ENCODE results near the gene COLEC11.
A peak's percentile ranks its signal among the peaks of the same experiment; 100 is the strongest.
"Not testable (repeated sequence)": the region's sequence is repeated elsewhere in the genome, so short reads cannot be mapped to it uniquely, and the experiment has no call there.

The COLEC11 gene

DNA sequence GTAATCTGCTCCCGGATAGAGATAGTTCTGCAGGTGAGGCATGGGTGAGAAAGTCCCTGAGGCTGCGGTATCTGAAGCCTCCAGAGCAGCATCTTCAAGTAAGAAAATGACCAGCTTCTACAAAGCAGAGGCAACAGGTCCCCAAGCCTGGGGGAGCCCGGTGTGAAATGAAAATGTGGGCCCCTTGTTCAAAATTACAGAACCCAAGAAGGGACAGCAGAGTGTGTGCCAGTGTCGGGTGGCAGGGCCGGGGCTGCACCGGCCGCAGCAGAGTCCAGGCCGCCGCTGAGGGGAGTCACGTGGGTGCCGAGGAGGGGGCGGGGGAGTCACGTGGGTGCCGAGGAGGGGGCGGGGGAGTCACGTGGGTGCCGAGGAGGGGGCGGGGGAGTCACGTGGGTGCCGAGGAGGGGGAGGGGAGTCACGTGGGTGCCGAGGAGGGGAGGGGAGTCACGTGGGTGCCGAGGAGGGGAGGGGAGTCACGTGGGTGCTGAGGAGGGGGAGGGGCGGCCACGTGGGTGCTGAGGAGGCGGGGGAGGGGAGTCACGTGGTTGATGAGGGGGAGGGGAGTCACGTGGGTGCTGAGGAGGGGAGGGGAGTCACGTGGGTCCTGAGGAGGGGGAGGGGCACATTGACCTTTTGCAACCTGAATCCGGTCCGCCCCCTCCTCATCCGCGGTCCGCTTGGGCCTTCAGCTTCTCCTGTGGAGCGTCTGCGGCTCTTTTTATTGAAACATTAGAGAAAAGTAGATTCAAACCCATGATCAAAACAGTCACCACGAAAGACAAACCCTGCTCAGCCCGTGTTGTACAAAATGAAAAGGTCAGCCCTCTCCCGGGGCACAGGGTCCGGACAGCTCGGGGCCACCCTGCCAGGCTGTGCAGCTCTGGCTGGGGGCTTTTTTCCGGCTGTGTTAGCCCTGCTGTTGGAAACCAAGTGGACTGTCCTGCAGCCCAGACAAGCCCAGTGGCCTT lies 10.4 kb downstream of the COLEC11 start:
- peak in 1 of 2 donors; percentile 11 for DNase-seq (ENCODE audit: low read depth in 2 of 2)

DNA sequence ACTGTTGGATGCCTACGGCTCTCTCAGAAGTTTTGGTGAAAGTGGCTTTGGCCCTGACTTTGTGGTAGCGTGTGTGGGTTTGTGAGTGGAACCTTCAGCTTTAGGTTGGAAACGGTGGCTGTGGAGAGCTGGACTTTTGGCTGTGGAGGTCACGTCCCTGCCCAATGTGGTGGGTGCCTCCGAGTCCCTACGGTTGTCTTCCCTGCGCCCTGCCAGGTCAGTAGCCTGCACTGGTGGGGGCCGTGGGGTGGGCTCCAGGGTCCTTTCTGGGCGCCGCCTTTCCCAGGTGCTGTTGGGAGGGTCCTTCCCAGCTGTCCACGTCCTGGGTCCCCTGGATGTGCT lies 11.1 kb downstream of the COLEC11 start:
- no peak for DNase-seq (ENCODE audit: low read depth in 2 of 2)

DNA sequence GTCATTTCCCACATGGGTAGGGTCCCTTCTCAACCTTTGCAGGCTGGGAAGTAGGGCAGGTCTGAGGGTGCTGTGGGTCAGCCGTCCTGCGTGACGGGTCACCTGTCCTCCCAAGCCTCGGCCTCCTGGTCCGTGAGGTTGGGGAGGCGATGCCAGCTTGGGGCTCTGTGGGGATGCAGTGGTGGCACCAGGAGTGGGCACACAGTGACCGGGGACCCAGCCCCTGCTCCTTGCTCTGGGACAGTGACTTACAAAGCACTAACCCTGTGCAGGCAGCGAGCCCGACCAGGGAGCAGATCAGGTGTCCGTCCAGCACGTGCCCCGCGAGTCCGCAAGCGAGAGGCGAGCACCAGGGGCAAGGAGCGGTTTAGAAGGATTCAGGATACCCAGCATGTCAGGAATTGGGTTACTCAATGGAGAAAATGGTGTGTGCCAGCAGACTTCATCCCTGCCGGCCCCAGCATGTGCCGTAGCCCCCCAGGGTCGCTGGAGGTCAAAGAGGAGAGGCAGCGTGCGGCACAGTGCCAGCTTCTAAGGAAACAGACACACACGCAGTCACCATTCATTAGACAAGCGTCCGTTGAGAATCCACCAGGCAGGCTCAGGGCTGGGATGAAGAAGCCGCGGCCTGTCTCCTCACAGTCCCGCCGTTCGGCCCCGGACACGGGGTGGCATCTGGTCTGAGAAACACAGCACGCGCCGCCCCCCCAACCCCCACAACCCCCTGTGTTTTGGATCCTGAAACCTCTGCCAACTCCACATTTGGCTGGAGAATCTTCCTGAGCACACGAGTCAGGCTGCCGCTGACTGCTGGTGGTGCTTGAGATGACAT lies 11.7 kb downstream of the COLEC11 start:
- no peak for DNase-seq (ENCODE audit: low read depth in 2 of 2)

DNA sequence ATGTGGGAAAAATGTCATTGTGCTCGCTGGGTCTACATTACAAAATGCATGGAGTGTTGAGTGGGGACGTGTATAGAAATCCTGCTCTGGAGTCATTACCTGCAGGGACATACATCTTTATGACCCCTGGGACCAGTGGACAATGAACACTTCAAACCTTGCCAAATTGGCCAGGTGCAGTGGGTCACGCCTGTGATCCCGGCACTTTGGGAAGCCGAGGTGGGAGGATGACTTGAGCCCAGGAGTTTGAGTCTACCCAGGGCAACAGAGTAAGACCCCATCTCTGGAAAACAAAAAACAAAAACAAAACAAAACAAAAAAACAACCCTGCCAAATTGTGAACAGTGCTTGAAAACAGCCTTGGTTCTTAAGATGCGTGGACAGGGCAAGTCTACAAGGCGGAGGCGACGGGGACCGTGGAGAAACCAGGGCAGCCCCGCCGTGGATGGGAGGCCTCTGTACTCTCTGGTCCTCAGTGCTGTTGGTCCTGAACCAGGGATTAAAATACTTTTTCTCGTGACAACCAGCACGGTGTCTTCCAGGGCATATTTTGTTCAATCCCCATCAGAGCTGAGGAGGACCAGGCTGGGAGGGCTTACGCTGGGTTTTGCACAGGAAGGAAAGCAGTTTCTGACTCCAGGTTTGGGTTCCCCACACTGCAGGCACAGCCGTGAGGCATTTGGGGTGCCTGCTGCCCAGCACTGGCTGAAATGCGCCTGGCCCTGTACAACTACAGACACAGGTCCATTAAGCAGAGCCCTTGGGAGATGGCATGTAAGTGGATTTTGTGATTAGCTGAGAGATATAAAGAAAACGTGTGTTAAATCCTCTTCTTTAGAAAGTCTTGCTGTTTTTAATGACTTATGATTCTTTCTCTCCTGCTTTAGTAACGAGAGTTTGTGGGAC lies 13.7 kb downstream of the COLEC11 start:
- DNase-seq (ENCODE audit: low read depth in 2 of 2) = no peak

DNA sequence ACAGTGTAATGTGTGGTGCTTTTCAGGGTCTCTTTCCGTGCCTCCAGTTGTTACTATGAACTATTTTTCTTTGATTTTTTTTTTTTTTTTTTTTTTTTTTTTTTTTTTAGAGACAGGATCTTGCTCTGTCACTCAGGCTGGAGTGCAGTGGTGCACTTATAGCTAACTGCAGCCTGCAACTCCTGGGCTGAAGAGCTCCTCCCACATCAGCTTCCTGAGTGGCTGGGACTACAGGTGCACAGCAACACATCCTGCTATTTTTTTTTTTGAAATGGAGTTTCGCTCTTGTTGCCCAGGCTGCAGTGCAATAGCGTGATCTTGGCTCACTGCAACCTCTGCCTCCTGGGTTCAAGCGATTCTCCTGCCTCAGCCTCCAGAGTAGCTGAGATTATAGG lies 14.4 kb downstream of the COLEC11 start:
- DNase-seq (ENCODE audit: low read depth in 2 of 2) = not testable (repeated sequence)

DNA sequence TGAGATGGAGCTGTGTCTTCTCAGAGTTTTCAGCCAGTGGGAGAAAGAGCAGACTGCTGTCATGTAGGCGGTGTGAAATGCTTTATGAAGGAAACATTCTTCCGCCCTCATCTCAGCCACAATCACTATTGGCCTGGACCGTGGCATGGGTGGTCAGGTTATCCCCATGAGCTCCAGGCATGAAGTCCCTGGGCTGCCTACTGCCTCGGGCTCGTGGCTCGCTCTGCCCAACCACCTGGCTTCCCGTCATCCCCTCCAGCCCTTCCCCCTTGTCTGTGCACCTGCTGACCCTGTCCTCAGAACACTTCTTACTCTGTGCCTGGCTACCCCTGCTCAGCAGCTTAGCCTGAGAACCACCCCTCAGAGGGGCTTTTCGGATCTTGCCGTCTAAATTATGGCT lies 15.5 kb downstream of the COLEC11 start:
- DNase-seq (ENCODE audit: low read depth in 2 of 2) = no peak

DNA sequence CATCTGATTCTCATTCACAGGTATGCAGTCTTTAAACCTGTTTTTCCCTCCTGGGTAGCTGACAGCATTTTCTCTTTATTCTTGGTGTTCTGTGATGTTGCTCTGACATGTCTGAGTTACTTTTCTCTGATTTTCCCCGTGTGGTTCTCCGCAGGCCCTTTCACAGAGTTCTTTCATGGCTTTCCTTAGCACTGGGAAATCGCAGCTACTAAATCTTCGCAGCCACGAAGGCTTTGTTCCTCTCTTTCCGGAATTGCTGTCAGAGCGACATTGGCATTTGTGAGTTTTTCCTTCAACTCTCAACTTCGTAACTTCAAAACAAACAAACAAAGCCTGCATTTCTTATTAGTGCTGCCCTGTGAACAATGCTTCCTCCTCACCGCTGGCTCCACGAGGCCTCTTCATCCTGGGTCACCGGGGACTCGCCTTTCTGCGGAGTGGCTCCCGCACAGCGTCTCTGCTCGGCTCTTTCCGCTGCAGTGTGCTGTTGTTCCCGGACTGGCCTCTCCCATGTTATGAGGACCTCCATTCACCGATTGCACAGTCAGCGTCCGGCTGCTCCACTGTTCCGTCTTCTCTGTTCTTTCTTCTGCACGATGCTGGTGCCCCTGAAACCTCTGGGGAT lies 16.1 kb downstream of the COLEC11 start:
- DNase-seq (ENCODE audit: low read depth in 2 of 2) = no peak

DNA sequence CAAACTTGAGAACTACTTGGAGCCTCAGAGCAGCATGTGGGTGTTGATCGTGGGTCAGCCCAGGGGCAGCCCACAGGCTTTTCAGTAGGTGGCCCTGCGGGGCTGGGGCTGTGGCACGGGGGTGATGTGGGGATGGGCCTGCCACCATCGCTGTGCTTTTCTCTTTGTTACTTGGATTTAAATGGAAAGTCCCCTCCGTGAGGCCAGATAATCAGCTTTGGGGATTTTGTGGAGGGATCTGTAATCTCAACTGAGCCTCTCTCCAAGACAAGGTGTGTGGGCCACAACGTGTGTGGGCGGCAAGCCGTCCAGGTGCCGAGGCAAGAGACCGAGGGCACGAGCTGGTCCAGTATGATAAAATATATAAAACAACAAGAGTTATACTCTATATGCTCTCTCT lies 16.7 kb downstream of the COLEC11 start:
- no peak for DNase-seq (ENCODE audit: low read depth in 2 of 2)

DNA sequence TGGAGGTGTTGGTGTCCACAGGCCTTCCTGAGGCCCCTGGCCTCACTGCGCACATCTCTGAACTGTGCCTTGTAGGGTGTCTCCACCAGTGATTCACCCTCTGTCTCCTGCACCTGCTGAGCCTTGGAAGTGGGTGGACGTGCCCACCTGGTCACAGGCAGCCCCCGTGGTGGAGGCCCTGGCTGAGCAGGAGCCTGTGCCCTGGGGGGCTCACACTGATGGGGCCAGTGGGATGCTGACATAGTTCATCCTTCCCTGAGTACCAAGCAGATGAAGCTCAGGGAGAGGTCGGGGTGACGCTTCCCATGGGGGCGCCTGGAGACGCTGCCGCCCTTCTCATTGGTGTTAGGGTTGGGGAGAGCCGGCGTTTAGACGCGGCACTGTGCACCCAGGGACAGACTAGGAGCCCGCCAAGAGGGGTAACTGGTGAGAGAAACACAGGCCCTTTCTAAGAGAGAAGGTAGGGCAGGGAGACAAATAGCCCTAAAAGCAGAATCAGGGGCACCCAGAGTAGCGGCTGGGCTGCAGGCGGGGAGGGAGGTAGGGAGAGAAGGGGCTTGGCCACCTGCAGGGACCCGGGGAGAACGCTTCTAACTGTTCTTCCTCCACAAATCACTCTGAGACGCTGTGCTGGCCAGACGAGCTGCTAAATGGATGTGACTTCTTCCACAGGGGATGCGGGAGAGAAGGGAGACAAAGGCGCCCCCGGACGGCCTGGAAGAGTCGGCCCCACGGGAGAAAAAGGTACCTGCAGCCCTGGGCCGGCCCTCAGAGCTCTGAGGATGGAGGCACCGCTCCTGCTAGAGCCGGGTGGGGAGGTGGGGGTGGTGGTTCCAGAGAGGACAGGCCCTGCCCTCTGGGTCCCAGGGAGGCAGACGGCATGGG lies 18.0 kb downstream of the COLEC11 start:
- no peak for DNase-seq (ENCODE audit: low read depth in 2 of 2)

DNA sequence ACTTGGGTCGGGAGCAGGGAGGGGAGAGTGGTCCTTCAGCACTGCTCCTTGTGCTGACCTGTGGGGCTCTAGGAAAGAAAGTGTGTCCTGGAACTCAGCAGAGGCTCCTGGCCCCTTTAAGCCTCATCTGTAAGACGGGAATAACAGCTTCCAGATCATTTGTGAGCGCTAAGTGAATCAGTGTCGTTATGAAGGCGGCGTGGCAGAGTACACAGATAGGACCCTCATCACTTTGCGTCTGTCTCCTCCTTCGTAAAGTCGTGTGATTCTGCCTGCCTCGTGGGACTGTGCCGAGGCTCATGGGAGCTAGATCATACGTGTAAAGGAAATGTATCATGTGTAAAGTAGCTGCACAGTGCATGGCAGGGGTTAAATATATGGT lies 18.6 kb downstream of the COLEC11 start:
- no peak for DNase-seq (ENCODE audit: low read depth in 2 of 2)

DNA sequence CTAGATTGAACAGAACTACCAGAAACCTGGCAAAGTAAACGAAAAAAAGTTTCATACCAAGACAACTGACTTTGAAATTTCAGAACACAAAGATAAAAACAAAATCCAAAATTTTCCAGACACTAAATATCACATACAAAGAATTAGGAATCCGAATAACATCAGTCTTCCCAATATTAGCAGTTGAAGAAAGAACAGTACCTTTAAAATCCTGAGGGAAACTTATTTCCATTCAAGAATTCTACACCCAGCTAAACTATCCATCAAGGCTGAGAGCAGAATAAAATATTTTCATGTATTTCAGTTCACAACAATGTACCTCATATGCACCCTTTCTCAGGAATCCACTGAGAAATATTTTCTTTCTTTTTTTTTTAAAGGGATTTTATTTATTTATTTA lies 19.8 kb downstream of the COLEC11 start:
- not testable (repeated sequence) for DNase-seq (ENCODE audit: low read depth in 2 of 2)

DNA sequence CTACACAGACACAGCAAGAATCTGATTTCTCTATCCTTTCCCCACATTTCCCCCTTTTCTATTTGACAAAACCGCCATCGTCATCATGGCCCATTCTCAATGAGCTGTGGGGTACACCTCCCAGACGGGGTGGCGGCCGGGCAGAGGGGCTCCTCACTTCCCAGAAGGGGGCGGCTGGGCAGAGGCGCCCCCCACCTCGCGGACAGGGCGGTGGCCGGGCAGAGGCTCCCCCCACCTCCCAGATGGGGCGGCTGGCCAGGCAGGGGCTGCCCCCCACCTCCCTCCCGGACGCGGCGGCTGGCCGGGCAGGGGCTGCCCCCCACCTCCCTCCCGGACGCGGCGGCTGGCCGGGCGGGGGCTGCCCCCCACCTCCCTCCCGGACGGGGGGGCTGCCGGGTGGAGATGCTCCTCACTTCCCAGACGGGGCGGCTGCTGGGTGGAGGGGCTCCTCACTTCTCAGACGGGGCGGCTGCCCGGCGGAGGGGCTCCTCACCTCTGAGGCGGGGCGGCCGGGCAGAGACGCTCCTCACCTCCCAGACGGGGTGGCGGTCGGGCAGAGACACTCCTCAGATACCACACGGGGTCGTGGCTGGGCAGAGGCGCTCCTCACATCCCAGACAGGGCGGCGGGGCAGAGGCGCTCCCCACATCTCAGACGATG lies 20.8 kb downstream of the COLEC11 start:
- not testable (repeated sequence) for DNase-seq (ENCODE audit: low read depth in 2 of 2)

DNA sequence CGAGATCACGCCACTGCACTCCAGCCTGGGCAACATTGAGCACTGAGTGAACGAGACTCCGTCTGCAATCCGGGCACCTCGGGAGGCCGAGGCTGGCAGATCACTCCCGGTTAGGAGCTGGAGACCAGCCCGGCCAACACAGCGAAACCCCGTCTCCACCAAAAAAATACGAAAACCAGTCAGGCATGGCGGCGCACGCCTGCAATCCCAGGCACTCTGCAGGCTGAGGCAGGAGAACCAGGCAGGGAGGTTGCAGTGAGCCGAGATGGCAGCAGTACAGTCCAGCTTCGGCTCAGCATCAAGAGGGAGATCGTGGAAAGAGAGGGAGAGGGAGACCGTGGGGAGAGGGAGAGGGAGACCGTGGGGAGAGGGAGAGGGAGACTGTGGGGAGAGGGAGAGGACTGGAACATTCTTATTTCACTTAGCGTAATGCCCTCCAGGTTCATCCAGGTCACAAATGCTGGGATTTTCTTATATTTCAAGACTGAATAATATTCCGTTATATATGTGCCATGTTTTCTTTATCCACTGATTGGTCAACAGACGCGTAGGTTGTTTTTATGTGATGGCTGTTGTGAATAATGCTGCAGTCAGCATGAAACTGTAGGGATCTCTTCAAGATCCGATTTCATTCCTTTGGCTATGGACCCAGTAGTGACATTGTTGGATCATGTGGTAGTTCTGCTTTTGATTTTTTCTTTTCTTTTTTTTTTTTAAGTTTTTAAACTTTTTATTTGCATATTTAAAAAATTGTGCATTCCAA lies 21.7 kb downstream of the COLEC11 start:
- DNase-seq (ENCODE audit: low read depth in 2 of 2) = not testable (repeated sequence)

DNA sequence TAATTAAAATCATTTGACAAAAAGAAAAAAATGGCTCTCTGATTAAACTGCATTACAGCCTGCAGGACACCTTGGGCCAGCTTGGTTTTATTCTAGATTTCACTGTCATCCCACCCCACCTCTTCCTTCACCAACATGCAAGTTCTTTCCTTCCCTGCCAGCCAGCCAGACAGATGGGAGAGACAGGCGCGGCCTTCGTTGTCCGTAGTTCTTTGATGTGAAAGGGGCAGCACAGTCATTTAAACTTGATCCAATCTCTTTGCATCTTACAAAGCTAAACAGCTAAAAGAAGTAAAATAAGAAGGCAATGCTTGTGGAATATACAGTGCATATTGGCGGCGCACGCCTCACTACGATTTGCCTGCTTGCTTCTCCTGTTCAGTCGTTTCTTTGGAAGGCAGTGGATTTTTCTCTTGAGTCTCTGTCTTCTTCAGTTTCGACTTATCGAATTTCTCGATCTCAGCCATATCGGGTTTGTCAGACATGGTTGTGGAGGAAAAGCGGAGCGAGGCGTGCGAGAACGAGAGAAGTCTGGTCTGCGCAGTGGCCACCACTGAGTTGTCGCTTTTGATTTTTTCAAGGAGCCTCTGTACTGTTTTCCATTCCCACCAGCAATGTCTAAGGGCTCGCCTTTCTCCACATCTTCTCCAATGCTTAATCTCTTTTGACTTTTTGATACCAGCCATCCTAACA lies 22.4 kb downstream of the COLEC11 start:
- no peak for DNase-seq (ENCODE audit: low read depth in 2 of 2)

DNA sequence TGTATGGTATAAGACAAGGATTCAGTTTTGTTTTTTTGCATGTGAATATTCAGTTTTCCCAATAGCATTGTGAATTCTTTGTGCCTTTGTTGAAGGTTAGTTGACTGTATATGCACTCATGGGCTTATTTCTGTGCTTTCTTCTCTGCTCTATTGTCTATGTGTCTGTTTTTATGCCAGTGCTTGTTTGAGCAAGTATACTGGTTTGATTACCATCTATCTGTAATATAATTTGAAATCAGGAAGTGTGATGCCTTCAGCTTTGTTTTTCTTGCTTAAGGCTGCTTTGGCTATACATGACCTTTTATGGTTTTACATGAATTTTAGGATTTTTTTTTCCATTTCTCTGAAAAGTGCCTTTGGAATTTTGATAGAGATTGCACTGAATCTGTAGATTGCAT lies 23.5 kb downstream of the COLEC11 start:
- DNase-seq (ENCODE audit: low read depth in 2 of 2) = no peak

DNA sequence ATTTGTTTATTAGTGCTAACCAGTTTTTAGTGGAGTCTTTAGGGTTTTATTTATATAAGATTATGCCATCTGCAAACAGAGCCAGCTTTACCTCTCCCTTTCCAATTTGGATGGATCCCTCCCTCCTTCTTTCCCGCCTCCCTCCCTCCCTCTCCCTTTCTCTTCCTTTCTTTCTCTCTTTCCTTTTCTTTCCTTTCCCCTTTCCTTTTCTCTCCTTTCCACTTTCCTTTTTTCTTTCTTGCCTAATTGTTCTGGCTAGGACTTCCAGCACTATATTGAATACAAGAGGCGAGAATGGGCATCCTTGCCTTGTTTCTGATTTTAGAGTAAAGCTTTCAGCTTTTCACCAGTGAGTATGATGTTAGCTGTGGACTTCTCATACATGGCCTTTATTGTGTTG lies 24.1 kb downstream of the COLEC11 start:
- DNase-seq (ENCODE audit: low read depth in 2 of 2) = no peak

DNA sequence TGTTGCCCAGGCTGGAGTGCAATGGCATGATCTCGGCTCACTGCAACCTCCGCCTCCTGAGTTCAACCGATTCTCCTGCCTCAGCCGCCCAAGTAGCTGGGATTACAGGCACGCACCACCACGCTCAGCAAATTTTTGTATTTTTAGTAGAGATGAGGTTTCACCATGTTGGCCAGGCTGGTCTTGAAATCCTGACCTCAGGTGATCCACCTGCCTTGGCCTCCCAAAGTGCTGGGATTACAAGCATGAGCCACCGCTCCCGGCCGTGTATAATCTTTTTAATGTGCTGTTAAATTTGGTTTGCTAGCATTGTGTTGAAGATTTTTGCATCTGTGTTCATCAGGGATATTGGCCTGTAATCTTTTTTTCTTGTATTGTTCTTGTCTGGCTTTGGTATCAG lies 24.7 kb downstream of the COLEC11 start:
- not testable (repeated sequence) for DNase-seq (ENCODE audit: low read depth in 2 of 2)

DNA sequence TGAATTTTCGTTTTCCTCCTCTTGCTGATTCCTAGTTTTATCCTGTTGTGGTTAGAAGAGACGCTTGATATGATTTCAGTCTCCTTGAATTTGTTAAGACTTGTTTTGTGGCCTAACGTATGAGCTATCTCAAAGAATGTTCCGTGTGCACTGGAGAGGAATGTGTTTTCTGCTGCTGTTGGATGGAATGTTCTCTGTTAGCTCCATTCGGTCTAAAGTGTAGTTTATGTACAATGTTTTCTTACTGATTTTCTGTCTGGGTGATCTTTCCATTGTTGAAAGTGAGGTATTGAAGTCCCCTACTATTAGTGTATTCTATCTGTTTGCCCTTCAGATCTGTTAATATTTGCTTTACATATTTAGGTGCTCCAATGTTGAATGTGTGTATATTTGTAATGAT lies 25.9 kb downstream of the COLEC11 start:
- DNase-seq (ENCODE audit: low read depth in 2 of 2) = no peak
